H1 (cell line): ENCODE results near the gene MAP2K7.

ENCODE experiments used
- ATF2 ChIP-seq: IDR thresholded peaks from 2 replicates; pipeline ENCODE4 v1.6.1; 2012; ENCODE audit warnings: low read length, inconsistent platforms
- CTCF ChIP-seq, 3 experiments: IDR thresholded peaks; 1 replicate in 2 of 3; 2 replicates in 1 of 3; pipeline versions ENCODE4 v1.5.1 to v1.6.1; 2011; ENCODE audit warnings: low read length in 3 of 3, mild to moderate bottlenecking in 3 of 3, inconsistent platforms in 2 of 3, low read depth in 1 of 3, moderate library complexity in 1 of 3; ENCODE audit not compliant: insufficient read depth in 1 of 3; ENCODE audit errors: control extremely low read depth in 1 of 3
- EZH2 ChIP-seq: fragments of 200-600 bp; sonication (generic); IDR thresholded peaks from 2 replicates; pipeline ENCODE4 v1.7.1; 2012; ENCODE audit warnings: low read depth, mild to moderate bottlenecking, moderate library complexity, low read length, inconsistent platforms; ENCODE audit not compliant: severe bottlenecking
- SP1 ChIP-seq: IDR thresholded peaks from 2 replicates; pipeline ENCODE4 v1.6.1; 2011; ENCODE audit warnings: low read depth, low read length
- TEAD4 ChIP-seq: IDR thresholded peaks from 2 replicates; pipeline ENCODE4 v1.6.1; 2012; ENCODE audit warnings: low read depth, low read length, inconsistent platforms, mixed read lengths

DNA sequence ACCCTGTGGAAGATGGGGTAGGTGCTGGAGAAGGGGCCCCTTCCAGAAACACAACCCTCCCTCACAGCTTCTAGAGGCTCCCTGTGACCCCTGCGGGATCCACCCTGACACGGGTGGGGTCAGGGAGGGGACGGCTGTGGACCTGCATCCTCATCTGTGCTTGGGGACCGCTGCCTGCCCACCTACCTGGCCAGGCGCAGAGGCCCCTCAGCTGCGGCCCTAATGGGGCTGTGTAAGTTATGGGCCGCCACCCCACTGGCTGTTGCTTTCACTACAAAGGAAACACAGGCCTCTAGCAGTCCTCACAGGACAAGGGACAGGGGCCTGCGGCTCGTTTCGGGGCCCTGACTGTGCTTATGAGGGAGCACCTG, 29.2 kb downstream of the MAP2K7 start:
- no peak for TF ChIP-seq ATF2
- TF ChIP-seq SP1 = no peak
- TF ChIP-seq TEAD4 = no peak
- TF ChIP-seq CTCF (IDR thresholded peaks at IDR 0.05; ENCODE audit: control extremely low read depth in 1 of 3, insufficient read depth in 1 of 3, low read depth in 1 of 3, low read length in 3 of 3) = no peak
- TF ChIP-seq EZH2 = no peak
